Ureter (tissue), 1 donor: ENCODE results near the gene HSF2BP. TPM values are rescaled to one million over a fixed set of nuclear protein-coding genes. Genes with fewer than 3 reads are reported as not detected.
A peak's percentile ranks its signal among the peaks of the same experiment; 100 is the strongest.
"Not testable (repeated sequence)": the region's sequence is repeated elsewhere in the genome, so short reads cannot be mapped to it uniquely, and the experiment has no call there.

Experiments
- DNase-seq: peaks from one replicate; pipeline ENCODE4 v3.0.0-alpha.2; 2020; ENCODE audit warnings: low spot score
- total RNA-seq: library from RNA; stranded (reverse); gene quantifications from one replicate; pipeline ENCODE4 v1.2.4, GENCODE V29; 2023
- donor health status: DM: yes; HTN: yes; CAD: no.

Gene HSF2BP
- total RNA-seq, 1 donor from 2014 or later = 2.0 TPM

GRCh38 chr21:43597540-43598250, 61.6 kb downstream of the HSF2BP start:
- no peak for DNase-seq

- no peak for DNase-seq
Observed at GRCh38 chr21:43597052-43597451, 62.2 kb downstream of the HSF2BP start.

DNA sequence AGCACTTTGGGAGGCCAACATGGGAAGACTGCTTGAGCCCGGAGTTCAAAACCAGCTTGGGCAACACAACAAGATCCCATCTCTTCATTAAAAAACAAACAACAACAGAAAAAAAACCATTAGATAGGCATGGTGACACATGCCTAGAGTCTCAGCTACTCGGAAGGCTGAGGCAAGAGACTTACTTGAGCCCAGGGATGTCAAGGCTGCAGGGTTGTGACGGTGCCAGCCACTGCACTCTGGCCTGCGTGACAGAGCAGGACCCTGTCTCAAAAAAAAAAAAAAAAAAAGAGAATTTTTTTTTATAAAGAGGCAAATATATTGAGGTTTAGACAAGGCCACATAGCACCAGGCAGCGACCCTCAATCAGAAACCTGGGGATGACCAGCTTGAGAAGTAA, 62.7 kb downstream of the HSF2BP start:
- no peak for DNase-seq

- DNase-seq = not testable (repeated sequence)
Observed at GRCh38 chr21:43595769-43596168, 63.5 kb downstream of the HSF2BP start.

DNA sequence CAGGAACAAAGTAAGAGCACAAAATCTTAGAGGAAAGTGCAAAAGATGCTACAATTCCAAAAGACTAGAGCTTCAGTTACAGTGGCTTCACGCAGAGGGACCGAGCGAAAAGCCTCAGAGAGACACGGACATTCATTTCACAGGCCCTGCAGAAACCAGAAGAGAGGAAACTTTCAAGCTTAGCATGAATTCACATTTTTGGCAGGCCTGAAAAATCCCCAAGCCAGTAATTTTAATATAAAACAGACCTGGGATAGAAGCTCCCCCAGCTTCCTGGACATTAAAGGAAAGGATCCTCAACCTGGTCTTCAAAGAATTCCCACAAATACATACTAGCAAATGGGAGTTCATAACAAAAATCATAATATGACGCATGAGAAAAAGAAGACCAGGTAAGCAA, 66.2 kb downstream of the HSF2BP start:
- DNase-seq = no peak

GRCh38 chr21:43591571-43591970, 67.7 kb downstream of the HSF2BP start:
- no peak for DNase-seq

GRCh38 chr21:43590194-43590593, 69.1 kb downstream of the HSF2BP start:
- no peak for DNase-seq

DNA sequence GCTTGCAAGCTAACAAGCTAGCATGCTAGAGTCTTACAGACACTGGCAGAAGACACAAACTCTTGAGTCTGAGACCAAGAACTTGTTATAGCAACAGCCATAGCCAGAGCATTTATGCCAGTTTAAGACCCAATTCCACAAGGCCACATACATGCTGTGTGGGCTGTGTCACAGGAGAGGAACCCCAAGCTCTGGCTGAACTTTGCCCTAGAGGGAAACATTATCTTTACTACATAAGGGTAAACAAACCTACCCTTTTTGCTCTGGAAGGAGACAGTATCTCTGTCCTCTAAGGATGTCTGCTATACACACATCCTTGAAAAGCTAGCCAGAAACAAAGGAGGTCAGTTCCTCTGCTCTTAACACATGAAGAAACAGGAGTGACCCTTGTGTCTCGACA, 70.3 kb downstream of the HSF2BP start:
- no peak for DNase-seq

- DNase-seq = peak; percentile 81
Observed at GRCh38 chr21:43585924-43586413, 73.3 kb downstream of the HSF2BP start.

- DNase-seq = no peak
Observed at GRCh38 chr21:43585514-43585913, 73.8 kb downstream of the HSF2BP start.

DNA sequence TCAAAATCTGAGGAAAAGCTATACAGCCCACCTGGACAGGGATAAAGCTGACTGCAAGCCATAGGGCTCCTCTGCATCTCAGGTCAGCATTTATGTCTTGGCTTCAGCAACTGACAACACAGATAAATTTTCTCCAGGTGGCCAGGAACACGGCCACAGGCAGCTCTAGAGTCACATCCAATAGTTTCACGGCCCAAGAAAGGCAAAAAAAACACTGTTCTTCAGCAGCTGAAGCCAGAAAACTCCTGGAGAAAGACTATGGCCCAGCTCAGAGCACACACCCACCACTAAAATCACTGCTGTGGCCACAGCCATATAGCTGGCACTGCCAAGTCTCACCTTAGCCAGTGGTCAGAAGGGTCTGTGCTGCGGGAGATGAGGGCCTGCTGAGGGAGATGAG, 77.8 kb downstream of the HSF2BP start:
- no peak for DNase-seq

GRCh38 chr21:43578677-43579303, 80.5 kb downstream of the HSF2BP start:
- DNase-seq = no peak

GRCh38 chr21:43575473-43575844, 83.8 kb downstream of the HSF2BP start:
- no peak for DNase-seq

- DNase-seq = no peak
Observed at GRCh38 chr21:43574741-43575472, 84.4 kb downstream of the HSF2BP start.

DNA sequence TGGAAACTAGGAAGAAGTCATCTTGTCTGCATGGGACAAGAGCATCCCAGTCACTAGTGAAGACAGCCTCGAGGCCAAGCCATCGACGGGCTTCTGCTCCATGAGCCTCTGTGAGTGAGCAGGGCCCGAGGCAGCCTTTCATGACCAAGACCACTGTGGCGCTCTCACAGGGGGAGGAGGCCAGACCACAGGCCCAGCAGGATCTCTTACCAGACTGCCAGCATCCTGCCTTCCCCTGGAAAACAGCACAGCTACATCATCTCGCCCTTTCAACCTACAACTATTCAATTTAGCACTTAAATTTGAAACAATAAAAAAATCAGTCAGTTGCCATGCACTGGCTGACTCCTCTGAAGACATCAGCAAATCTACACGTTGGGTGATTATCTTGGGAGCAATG, 85.4 kb downstream of the HSF2BP start:
- no peak for DNase-seq

DNA sequence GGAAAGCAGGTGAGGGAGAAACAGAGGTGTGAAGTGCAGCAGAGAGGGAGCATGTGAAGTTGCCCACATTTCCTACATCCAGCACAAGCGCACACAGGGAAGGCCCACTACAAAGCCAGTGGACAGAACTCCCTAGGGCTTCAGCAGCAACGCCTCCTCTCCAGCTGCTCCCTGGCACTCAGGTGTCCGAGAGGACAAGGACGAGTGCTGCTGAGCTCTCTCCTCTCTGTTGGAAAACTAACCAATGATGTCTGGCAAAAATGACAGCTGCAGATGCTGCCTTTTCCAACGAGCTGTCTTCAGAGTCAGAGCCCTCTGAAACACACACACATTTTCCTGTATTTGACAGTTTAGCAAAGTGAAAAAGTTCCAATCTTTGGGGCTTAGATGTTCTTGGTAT, 86.8 kb downstream of the HSF2BP start:
- DNase-seq = no peak

DNA sequence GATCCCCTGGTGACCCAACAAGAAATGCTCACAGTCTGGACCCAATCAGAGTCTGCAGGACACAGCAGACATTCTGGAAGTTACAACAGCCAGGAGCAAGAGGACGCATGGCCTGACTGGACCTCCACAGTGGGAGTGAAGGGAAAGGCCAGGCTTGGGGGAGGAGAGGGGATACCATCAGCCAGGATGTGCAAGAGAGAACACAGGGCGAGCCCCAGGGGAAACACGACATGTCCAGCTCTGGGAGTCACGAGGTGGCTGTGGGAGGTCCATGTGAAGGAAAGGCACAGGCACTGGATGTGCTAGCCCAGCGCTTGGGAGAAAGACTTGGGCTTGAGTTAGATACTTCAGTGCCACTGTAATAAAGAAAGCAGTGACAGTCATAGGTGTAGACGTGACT, 87.3 kb downstream of the HSF2BP start:
- DNase-seq = no peak

DNA sequence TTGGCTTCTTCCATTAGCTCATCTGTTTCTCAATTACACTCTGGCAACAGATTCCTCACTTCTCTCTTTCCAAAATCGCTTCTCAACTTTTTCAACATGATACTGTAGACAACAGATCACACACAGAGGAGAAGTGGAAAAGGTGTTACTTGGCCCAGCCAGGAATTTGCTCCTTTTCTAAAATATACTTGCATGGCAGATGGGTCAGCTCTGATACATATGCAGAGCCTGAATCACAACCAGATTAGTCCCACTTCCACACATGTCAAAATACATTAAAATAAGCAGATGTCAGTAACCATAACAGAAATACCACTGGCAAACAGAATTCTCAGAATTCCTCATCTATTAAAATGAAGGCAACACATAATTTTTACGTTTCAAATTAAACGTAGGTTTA, 89.1 kb downstream of the HSF2BP start:
- not testable (repeated sequence) for DNase-seq

- DNase-seq = not testable (repeated sequence)
Observed at GRCh38 chr21:43562451-43562850, 96.8 kb downstream of the HSF2BP start.

- DNase-seq = not testable (repeated sequence)
Observed at GRCh38 chr21:43540561-43540960, 118.7 kb downstream of the HSF2BP start.

DNA sequence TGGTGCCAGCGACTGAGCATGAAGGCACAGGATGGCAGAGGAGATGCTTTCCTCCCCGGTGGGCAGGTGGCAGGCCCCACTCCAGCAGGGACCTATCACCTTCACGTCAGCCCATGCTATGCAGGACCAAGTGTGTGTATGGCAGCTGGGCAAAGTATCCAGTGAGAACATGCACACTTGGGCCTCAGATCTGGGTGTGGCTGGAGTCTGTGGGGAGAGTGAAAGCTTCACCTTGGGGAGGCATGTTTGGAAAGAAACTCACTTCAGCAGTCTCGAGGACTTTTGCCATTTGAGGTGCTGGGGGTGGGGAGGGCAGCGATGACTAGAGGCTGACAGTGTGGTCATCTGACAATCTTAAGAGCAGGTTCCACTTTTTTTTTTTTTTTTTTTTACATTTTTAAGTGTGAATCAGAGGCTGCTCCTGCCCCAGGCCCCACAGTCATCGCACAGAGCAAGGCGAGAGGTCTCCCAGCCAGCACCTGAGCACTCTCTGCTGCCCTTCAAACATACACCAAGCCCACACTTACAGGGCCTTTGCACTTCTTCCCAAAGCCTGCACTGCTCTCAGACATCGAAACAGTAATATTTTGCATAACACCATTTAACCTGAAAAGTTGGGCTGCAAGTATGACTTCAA, 136.7 kb downstream of the HSF2BP start:
- not testable (repeated sequence) for DNase-seq

DNA sequence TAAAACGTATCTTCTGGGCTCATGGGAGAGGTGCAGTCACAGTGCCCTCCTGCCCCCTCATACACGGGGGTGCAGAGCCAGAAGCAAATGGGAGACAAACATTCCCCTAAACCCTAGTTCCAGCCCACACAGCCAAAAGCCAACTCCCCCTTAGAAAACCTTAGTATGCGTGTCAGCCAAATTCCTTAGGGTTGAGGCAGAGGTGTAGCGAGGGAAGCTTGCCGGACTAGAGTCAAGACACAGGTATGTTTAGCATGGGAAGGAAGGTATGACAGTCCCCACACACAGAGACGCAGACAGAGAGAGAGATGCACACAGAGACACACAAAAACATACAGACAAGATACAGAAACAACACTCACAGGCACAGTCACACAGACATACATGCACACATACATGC, 141.6 kb downstream of the HSF2BP start:
- DNase-seq = not testable (repeated sequence)
